Measurements from ENCODE around the gene NRXN3.
"Not testable (repeated sequence)": the region's sequence is repeated elsewhere in the genome, so short reads cannot be mapped to it uniquely, and the experiment has no call there.

NRXN3 gene

DNA sequence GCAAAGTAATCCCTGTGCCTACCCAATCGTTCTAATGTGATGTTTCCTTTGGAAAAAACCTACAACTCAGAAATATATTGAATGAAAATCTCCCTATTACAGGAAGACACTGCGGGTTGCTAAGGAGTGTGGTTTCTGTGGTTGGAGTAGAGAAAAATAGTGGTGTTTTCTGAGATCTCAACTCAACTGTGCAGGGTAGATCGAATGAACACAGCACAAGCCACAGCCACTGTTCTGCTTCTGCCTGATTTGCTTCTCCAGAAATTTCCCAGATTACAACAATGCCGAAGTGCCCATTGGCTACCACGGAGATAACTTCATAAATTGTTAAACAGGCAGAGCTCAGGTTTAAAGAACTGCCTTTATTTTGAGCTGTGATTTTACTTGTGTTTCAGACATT is 1560.8 kb downstream of the NRXN3 start:
- no peak overlapping the region for H3K4me3 ChIP-seq (ENCODE audit: low read depth, low read length)

- no peak overlapping the region for H3K4me3 ChIP-seq (ENCODE audit: low read depth, low read length)
Observed at GRCh38 chr14:79732911-79733655, 1562.9 kb downstream of the NRXN3 start.

- no peak overlapping the region for H3K4me3 ChIP-seq (ENCODE audit: low read depth, low read length)
Observed at GRCh38 chr14:79734151-79734550, 1564.0 kb downstream of the NRXN3 start.

DNA sequence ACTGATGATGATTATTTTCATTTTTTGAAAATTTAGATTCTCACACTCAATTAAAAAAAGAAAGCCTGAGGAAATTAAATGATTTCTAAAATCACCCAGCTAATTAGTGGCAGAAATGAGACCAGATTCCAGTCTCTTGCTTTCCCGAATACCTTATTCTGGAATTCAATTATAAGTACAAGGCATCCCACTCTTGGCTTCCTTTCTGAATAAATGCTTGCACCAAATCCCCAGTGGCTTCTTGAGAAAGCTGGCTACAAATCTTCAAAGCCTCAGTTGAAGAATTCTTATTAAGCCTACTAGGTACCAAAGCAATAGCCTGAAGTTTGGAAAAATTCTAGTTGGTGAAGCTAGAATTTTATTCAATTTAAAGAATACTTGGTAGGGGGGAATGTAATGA is 1564.5 kb downstream of the NRXN3 start:
- no peak overlapping the region for H3K4me3 ChIP-seq (ENCODE audit: low read depth, low read length)

GRCh38 chr14:79735121-79735520 is 1564.9 kb downstream of the NRXN3 start:
- no peak overlapping the region for H3K4me3 ChIP-seq (ENCODE audit: low read depth, low read length)

GRCh38 chr14:79740066-79740601 is 1570.0 kb downstream of the NRXN3 start:
- no peak overlapping the region for H3K4me3 ChIP-seq (ENCODE audit: low read depth, low read length)

GRCh38 chr14:79742142-79742541 is 1572.0 kb downstream of the NRXN3 start:
- no peak overlapping the region for H3K4me3 ChIP-seq (ENCODE audit: low read depth, low read length)

DNA sequence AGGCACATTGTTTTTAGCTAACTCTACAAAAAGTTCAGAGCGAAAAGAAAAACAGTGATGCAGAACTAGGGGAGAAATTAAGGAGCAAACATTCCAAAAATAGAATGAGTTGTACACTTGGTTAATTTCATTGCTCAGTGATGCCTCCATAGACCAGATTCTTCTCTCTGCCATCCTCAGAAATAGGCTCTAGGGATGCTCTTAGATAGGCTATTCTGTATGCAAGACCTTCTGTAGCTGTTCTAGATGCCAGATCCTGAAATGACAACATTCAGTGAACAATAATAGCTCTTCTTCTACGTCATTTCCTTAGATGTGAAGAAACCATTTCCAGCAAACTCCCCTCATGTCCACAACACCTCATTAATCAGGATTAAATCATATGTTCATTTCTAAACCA is 1574.9 kb downstream of the NRXN3 start:
- H3K4me3 ChIP-seq (ENCODE audit: low read depth, low read length), result no peak overlapping the region

DNA sequence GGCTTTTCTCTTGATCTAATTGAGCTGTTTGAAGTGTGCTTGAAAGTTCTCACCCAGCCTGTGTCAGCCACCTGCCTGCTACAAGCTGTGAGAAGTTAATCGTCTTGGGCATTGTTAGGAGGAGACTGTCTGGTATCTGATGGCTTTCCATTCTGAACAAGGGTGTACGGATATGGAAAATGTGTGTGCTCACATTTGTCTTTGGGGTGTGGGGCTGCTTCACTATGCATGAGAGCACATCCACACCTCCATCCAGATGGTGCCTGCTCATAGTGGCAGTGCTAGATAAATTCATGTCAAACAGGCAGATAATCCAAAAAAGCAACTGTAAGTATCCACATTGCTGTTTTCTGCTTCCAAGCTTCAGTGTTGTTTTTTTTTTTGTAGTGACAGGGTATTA is 1578.9 kb downstream of the NRXN3 start:
- H3K4me3 ChIP-seq (ENCODE audit: low read depth, low read length), result no peak overlapping the region

DNA sequence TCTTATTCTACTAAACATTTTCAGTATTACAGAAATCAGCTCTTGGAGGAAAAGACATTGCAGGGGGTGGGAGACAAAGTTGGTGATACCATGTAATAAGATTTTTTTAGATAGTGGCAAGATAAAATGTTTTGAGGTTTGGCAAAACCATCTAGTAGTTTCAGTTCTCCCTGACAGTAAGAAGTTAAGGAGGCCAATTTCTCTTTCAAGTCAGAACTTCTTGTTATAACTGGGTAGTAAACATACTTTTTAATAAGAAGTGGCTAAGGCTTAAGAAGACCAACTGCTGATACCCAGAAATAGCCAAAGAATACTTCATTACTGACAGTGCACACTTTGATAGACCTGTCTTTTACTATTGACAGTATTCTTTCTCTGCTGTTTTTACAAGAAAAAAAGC is 1588.8 kb downstream of the NRXN3 start:
- no peak overlapping the region for H3K4me3 ChIP-seq (ENCODE audit: low read depth, low read length)

- H3K4me3 ChIP-seq (ENCODE audit: low read depth, low read length), result no peak overlapping the region
Observed at GRCh38 chr14:79764323-79764722, 1594.2 kb downstream of the NRXN3 start.

DNA sequence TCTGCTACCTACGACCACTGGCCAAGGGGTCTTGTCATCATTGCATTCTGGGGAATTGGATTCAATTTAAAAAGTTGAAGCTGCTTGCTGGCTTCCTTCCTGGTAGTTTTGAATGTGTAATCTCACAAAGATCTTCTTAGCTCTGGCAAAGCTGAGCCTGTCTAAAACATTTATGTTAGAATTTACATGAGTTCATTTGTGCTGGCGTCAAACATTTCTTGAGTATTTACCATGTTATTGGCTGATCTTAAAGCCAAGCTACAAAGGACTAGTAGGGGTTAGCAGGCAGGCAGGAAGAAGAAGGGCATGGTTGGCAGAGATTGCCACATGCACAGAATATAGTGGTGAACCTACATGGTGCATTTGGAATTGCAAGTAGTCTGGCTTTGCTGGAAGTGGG is 1596.3 kb downstream of the NRXN3 start:
- no peak overlapping the region for H3K4me3 ChIP-seq (ENCODE audit: low read depth, low read length)

- H3K4me3 ChIP-seq (ENCODE audit: low read depth, low read length), result no peak overlapping the region
Observed at GRCh38 chr14:79767251-79767650, 1597.1 kb downstream of the NRXN3 start.

DNA sequence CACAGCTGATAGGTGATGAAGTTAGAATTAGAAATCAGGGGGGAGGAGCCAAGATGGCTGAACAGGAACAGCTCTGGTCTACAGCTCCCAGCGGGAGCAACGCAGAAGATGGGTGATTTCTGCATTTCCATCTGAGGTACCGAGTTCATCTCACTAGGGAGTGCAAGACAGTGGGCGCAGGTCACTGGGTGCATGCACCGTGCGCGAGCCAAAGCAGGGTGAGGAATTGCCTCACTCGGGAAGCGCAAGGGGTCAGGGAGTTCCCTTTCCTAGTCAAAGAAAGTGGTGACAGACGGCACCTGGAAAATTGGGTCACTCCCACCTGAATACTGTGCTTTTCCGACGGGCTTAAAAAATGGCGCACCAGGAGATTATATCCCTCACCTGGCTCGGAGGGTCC is 1597.5 kb downstream of the NRXN3 start:
- H3K4me3 ChIP-seq (ENCODE audit: low read depth, low read length), result not testable (repeated sequence)

- no peak overlapping the region for H3K4me3 ChIP-seq (ENCODE audit: low read depth, low read length)
Observed at GRCh38 chr14:79781882-79782281, 1611.7 kb downstream of the NRXN3 start.

DNA sequence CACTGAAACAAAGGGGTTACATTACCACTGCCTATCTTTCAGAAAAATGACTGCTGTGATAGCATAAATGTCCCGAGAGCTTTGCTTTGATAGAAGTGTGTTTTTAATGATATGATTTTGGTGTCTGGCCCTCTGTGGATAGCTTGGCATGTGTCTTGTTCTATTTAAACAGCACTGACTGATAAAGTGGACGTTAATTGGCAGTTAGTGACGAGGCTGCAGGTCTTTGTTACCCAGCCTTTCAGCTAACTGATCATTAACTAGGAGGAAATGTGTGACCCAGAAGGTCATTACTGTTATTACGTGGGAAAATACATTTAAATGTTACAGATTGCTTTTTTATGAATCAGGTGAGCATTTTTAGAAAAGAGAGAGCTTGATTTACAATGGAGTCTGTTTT is 1612.9 kb downstream of the NRXN3 start:
- H3K4me3 ChIP-seq (ENCODE audit: low read depth, low read length), result no peak overlapping the region

DNA sequence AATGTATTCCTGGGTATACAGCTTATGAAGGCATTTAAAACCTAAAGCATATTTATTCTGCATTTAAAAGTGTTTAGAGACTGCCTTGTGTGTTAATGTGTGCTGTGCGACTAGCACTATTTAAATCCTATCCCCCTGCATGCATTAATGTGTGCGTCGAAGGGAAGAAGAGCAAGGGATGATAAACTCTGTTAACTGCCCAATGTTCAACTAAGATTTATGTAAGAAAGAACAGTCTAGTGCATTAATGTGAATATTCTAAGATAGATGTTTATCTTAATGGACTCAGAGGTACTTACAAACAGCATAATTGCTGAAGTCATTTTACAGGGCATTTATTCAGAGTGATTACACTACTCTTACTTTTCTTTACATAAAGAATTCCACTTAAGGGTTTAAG is 1616.3 kb downstream of the NRXN3 start:
- no peak overlapping the region for H3K4me3 ChIP-seq (ENCODE audit: low read depth, low read length)

DNA sequence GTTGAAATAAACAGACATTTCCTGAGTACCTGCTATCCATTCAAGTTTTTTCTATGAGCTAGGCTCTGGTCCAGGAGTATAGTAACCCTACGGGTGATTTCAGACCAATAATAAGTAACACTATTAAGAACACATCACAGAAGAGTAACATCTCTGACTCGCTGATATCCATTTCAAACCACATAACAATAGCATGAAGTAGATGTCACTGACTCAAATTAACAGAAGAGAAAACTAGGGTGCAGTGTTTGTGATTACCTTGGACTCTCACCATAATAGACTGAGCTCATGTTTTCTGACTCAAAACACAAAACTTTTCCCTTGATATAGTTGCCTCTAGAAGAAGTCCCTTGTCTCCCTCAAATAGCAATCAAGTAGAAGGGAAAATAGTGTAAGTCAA is 1618.2 kb downstream of the NRXN3 start:
- no peak overlapping the region for H3K4me3 ChIP-seq (ENCODE audit: low read depth, low read length)

DNA sequence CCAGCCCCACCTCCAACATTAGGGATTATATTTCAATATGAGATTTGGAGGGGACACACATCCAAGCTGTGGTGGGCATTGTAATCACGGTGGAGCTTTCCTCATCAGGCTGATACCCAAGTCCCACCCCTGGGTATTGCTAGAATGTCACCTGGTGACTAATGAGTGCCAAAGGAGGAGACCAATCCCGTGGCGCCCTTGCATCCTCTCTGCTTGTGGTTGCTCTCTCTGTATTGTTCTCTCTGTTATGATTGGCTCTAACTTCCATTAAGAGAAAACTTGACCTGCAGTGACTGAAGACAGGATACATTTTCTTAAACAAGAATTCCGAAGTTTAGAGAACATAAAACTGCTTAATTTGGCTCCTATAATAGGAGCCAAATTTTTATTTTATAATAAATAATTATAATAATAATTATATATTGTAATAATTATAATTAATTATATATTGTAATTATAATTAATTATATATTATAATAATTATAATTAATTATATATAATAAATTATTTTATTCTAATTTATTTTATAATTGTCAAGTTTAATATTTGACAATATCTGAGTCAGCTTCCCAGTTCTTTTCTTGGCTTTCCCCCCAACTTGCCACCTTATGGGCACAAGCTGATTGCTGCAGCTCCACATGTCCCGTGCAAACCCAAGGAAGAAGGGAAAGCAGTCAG is 1621.0 kb downstream of the NRXN3 start:
- no peak overlapping the region for H3K4me3 ChIP-seq (ENCODE audit: low read depth, low read length)

- H3K4me3 ChIP-seq (ENCODE audit: low read depth, low read length), result no peak overlapping the region
Observed at GRCh38 chr14:79802093-79802492, 1631.9 kb downstream of the NRXN3 start.

DNA sequence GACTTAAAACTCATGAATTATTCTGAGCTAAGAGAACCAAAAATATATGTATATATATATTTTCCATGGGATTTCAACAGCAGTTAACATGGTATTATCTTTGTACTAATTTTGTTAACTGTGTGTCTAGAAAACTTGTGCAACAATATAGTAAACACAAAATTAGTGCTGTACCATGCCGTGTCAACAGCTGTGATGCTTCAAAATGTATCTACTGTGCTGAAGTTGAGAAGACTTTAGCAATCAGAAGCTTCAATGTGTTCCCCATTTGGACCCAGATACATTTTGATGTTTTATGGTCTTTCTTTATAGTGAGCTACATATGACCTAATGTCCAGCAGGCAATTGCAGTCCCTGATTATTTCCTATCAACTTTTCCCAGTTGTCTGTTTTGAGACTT is 1635.5 kb downstream of the NRXN3 start:
- no peak overlapping the region for H3K4me3 ChIP-seq (ENCODE audit: low read depth, low read length)

DNA sequence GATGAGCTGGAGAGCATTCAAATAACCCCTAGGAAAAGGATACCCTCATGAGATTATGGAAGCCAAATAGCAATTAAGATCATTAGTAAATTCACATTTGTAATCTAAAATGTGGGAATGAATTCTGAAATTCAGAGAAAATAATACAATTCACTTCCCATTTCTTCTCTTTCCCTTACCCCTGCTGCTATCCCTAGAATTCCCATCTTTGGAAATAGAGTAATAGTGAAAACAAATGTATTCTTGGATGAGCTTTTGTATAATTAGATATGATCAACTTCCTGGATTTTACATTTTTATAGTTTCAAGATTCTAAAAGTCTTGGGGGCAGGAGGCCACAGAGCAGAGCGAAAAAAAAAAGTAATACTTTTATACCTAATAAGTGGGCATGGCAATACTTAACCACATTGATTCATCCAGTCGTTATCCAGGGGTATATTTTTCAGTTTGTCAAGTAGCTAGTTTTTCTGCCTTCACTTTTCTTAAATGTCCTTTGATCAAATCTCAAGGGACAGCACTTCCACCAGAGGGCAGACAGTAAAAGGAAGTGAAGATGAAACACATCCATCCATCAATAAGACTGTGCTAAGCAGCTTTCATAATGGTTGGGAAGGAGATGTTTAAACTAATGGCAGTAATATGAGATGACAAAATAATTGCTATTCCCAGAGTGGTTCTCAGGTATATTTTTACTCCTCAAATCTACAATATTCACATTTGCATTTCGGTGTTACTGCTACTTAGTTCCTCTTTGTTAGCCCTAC is 1639.9 kb downstream of the NRXN3 start:
- H3K4me3 ChIP-seq (ENCODE audit: low read depth, low read length), result no peak overlapping the region

Measured in iPS-11a (cell line).